GM21360 (cell line): ENCODE measurements around the gene CST7.

Experiments used
- ATAC-seq: cut with Tn5 transposase; IDR thresholded peaks from one replicate; pipeline ENCODE4 v1.9.1; 2021; ENCODE audit warnings: mild to moderate bottlenecking, moderate library complexity; ENCODE audit not compliant: unreplicated experiment

Gene CST7

DNA sequence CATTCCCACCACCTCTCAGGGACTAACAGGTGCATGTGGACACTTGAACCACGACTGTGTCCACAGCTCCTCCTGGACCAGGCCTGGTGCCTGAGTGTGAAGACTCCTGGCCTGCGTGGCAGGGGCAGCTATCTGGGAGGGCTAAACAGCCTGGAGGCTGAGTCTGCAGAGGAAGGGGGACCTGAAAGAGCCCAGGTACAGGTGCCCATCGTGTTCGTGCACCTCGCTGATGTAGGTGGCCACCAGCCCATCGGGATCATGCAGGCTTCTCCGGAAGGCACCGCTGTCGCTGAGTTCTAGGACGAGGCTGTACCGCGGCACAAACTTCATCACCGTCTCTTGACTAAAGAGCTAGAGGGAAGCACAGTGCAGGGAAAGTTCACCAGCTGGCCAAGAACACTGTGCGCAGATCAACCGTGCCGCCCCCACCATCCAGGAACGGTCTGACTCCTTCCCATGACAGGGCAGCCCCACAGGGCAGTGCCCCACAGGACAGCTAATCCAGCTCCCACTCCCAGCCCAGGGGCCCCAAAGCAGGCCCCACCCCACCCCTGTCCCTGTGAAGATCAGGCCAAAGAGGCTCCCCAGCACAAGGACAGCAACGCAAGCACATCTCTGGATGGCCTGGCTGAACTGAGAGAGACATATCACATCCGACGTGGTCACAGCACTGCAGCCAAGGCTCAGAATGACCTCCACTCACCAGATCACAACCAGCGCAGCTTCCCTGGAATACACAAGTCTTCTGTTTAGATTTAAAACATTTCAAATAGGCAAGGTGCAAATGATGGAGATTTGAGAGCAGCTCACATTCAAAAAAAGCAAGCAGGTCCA is 14.8 kb downstream of the CST7 start:
- ATAC-seq: no peak

DNA sequence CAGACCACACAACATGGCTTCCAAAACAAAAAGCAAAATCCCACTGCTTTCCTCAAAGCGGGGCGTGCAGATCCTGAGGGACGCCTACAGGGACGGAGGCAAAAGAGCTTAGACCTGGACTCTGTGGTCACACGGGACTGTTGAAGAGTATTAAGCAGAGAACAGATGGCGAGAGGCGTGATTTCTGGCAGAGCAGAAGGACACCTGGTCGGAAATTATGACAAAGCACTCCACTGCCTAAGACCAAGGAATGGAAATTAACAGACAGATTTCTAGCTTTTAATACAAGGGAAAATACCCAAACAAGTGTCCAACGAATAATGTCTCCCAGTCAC is 15.4 kb downstream of the CST7 start:
- no peak for ATAC-seq

DNA sequence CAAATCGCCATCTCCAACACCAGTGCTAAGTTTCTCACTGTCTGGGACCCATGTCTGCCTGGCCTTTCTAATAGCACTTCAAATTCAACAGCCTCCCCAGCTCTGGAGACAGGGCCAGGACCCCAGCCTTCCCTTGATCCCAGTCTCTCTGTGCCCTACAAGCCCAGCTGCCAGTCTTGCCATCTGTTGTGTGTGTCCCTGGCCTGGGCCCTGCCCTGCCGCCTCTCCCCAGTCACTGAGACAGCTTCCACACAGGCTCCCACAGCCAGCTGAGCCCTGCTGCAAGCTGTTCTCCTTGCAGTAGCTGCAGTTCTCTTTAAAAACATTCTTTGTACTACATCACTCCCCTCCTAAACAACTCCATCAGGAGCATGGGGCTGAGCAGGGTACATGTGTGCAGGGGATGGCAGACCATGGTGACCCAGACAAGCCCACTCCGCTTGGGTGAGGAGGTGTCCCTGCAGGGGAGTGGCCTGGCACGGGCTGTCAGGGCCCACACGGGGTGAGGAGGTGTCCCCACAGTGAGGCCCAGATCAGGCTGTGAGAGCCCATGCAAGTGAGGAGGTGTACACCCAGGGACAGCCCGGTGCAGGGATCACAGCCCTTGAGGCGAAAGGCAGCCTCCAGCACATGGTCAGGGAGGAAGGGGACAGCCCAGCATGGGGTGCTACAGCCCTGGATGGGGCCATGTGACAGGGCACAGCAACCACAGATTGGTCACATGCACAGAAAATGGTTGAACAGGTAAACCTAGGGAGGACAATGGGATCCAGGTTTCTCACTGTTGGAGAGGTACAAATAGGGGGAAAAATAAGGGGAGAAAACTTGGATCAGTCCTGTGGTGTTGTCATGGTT is 16.2 kb downstream of the CST7 start:
- ATAC-seq: no peak

DNA sequence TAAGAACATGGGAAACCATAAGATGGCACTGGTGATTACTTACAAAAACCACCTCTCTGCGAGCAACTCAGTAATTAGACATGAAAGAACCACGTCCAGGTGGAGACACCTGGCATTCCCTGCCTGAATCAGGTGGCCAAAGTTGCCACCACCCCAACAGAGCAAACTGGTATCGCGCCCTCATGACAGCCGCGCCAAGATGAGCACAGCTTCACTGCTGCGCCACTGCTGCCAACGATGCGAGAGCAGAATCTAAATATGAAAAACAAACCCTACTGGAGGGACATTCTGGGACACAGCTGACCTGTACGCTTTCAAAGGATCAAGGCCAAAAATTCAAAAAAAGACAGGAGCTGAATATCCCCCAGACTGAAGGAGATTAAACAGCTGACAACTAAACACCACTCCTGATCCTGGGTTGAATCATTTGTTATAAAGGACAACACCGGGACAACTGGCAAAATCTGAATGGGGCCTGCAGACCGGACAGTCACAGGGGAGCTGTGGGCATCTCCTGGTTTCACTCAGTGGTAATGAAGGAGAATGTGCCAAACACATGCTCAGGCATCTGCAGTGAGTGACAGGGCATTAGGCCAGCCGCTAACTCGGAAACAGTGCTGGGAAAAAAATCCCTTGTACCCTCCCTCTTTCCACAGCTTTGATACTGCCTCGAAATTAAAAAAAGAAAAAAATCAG is 17.4 kb downstream of the CST7 start:
- no peak for ATAC-seq

DNA sequence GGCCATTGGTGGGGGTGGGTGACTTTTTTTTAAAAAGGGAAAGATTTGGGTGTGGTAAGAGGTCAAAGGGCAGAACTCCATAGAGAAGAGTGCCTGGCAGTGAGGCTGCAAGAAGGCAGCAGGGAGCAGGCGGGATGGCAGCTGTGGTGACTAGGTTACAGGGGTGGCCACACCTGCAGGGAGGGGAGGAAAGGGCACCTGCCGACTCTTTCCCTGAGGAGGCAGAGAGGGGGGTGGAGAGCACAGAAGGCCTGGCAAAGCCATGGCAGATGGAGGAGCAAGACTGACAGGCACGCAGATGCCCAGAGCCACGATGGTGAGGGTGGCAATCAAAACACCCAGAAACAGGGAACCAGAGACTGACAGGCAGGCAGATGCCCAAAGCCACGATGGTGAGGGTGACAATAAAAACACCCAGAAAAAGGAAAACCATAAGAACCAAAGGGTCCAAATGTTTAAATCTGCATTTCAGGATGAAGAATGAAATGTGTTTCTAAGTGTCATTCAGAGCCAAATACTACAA is 19.3 kb downstream of the CST7 start:
- ATAC-seq: no peak

DNA sequence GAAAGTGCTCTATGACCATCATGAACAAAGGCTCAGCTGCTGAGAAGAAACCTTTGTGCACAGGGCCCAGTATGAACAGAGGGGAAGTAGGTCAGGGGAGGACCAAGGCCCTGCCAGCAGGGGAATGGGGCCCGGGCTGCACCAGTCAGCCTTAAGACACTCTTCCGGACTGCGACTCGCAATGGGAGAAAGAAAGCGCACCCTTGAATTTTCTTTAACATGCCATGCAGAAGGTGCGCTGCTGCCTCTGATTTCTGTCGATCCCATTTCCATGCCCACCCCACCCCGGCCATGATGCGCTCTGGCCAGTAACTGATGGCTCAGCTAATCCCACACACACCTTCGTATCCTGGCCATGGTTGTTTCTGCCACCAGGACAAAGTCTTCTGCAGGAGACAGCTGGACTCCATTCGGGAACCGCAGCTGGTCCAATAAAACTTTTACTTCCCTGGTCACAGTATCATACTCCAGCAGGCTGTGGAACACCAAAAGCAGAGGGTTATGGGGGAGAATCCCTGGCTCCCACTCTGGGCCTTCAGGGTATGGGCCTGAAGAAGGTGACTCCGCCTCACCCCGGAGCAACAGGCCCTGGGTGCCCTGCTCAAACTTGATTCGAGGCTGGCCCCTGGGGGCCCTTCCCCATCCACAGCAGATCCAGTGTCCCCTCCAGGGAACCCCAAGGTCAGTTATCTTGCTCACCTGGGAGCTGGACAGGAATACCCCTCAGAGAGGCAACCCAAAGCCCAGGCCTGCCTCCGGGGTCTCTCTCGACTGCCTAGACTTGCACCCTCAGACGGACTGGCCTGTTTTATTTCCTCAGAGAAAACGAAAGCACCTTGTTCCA is 20.3 kb downstream of the CST7 start:
- no peak for ATAC-seq

DNA sequence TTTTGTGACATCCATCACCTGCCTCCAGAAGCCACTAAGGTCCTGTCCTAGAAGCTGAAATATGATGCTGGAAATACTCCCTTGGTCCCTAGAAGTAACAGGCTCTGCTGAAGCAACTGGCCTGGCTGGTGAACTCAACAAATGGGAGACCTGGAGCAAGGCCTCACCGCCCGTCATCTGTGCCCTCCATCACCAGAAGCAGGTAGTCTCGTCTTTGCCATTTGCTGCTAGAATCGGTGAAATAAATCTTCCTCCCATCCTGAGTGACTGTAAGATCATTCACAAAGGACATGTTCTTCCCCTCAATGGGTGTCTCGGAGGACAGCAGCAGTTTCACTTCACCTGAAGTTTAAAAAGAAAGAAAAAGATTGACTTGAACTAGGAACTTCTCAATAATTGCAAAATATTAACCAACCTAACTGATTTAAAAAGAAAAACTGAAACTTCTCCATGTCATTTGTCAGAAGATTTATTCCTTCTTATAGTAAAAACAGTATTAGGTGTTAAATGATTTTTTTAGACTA is 21.0 kb downstream of the CST7 start:
- ATAC-seq: no peak

DNA sequence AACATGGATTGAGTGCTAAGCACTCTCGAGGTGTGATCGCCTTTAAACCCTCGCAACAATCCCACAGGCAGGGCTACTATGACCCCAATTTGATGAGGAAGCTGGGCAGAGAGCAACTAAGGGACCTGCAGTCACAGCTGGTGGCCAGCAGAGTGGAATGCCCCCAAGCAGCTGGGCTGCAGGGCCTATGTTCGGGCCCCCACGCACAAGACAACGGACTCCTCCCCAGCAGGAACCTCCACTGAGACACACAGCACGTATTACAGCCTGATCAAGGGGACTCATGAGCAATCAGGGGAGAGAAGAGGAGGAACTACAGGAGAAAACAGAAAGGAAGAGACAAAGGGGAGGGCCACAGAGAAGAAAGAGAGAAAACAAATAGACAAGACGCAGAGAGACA is 21.7 kb downstream of the CST7 start:
- no peak for ATAC-seq

DNA sequence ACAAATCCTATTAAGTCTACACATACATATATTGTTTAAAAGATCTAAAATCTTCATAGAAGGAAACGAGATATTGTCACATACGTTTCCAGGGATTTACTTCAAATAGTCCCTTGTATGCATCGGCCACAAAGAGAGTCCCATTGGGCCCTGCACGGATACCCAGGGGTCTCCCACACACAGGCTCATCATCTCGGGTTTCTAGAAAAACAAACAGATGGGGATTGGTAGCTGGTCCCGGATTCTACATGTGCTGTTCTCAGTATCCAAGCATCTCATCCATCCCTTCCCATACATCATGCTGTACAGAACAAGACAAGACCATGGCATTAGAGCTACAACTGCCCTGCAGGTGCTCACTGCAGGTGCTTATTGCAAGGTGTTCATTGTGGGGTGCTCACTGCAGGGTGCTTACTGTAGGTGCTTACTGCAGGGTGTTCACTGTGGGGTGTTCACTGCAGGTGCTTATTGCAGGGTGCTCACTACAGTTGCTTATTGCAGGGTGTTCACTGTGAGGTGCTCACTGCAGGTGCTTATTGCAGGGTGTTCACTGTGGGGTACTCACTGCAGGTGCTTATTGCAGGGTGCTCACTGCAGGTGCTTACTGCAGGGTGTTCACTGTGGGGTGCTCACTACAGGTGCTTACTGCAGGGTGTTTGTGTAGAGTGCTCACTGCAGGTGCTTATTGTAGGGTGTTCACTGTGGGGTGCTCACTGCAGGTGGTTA is 22.5 kb downstream of the CST7 start:
- ATAC-seq: no peak

DNA sequence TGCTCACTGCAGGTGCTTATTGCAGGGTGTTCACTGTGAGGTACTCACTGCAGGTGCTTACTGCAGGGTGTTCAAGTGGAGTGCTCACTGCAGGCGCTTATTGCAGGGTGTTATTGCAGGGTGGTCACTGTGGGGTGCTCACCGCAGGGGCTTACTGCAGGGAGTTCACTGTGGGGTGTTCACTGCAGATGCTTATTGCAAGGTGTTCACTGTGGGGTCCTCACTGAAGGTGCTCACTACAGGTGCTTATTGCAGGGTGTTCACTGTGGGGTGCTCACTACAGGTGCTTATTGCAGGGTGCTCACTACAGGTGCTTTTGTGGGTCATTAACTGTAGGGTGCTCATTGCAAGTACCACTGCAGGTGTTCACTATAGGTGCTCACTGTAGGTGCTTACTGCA is 23.3 kb downstream of the CST7 start:
- no peak for ATAC-seq

DNA sequence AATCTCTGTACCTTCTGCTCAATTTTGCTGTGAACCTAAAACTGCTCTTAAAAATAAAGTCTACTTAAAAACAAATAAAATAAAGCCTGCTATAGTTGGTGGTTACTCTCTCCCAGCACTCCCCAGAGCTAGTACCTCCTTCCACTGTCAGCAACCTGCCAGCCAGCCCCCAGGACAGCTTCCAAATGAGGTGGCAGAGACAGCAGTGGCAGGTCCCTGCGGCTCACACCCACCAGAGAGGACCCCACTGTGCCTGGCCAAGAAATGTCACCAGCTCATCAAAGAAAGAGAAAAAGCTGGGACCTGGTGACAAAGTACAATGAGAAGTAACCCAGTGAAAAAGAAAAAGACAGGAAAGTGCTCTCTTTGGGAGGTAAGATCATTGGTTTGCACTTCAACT is 28.3 kb downstream of the CST7 start:
- no peak for ATAC-seq

DNA sequence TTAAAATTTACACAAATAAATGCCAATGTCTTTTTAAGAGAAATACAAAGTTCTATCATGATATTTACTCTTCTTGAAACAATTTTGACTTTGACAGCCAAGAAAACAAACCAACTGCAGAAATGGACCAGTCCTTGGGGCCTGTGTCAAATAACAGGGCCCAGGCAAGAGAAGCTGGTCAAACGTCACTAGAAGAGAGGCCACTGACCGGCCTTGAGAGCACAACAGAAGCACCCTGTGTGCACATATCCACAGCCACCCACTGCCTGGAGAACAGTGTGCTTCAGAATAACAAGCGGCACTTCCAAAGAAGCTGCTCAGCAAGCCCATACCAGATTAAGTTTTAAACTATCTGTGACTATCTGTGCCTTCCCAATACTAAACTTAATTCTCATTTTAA is 28.7 kb downstream of the CST7 start:
- no peak for ATAC-seq

DNA sequence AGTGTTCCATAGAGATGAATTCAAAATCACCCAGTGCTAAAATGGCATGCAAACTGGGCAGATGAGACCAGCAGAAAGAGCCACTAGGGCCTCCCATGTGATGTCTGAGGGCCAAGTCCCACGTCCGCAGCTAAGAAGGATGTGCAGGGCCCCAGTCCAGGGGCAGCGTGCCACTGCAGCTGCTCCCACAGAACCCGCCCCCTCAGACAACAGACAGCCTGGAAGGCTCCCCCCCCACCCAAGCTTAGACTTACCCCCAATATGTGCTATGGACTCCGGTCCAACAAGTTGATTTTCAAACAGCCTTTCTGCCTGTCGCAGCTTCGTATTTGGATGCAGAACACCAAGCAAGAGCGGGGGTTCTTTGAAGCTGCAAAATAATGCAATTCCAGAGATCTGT is 29.4 kb downstream of the CST7 start:
- ATAC-seq: no peak

DNA sequence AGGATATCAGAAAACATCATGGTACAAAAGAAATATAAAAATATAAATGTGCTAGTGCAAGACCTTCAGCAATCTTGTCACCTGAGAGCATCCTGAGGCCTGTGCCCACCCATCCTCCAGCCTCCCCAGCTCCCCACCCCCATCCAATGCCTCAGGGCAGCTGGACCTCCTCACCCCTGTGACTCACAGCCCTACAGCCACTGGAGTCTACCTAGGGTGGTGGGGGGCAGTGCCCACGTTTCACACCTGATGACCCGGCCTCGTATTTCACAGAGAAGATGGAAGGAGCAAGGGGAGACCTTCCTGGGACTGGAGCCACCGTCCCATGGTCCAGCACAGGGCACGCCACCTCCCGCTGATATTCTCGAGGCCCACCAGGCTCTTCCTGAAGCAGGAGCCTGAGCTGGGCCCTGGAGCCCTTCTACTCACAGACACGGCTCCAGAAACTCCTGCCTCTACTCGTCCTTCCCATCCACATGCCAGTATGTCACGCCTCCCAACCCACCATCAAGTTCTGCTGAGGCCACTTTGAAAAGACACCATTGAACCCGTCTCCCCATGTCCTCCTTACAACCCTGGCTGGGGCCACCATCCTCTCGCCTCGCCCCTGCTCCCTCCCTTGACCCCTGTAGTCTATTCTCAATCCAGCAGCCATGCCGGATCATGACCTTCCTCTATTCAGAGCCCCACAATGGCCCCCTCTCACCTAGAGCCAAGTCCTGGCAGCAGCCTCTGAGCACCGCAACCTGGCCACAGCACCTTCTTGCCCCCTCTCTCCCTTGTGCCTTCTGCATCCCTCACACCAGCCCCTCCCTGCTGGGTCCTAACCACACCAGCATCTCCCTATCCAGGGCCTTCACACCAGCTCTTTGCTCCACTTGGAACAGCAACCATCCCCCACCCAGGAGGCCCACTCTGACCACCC is 30.2 kb downstream of the CST7 start:
- ATAC-seq: no peak

DNA sequence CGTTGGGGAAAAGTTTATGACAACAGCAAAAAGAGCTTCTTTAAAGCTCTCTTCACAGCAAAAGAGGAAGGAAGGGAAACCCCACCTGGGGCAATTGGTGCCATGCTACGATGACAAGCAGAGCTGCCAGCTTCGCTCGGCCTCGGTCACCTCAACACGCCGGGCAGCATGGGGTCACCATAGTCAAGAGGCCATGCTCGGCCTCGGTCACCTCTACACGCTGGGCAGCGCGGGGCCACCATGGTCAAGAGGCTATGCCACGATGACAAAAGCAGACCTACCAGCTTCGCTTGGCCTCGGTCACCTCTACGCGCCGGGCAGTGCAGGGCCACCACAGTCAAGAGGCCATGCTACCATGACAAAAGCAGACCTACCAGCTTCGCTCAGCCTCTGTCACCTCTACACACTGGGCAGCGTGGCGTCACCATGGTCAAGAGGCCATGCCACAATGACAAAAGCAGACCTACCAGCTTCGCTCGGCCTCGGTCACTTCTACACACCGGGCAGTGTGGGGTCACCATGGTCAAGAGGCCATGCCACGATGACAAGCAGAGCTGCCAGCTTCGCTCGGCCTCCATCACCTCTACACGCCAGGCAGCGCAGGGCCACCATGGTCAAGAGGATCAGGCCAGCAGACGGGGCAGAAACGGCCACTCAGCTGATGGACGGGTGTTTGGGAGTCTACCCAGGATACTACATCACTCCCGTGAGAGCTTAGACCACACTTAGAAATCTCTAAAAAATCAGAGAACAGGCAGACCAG is 31.4 kb downstream of the CST7 start:
- ATAC-seq: no peak

DNA sequence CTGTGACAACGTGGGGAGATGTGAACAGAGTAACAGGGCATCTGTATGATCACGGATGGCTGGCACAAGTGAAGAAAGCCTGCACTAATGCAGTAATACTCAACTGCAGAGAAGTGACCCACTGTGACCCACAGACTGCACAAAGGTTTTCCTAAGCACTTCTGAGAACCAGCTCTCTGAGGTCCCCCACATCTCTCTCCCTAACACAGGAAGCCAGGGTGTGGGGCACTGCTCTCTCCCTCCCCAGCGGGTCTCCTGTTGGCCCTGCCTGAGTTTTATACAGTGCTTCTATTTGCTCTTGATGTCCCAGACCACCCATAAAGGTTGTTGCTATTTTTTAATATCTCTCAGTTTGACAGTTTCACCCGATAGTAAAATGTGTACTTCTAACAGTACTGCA is 32.2 kb downstream of the CST7 start:
- ATAC-seq: no peak

DNA sequence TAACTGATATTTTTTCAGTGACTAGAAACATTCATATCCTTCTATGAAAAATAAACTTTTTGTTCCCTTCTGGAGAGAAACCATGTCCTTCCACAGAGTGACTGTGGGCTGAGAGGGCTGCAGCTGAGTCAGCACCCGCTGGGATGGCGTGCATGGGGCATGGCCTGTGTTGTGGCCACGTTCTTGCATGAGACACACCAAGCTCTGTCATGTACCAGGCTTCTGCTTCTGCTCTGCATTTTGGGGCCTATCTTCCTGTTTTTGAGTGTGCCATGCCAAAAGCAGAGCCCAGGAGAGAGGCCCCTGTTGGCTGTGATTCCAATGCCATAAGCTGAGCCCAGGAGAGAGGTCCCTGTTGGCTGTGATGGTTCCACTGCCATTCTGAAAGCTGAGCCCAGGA is 32.7 kb downstream of the CST7 start:
- ATAC-seq: no peak

DNA sequence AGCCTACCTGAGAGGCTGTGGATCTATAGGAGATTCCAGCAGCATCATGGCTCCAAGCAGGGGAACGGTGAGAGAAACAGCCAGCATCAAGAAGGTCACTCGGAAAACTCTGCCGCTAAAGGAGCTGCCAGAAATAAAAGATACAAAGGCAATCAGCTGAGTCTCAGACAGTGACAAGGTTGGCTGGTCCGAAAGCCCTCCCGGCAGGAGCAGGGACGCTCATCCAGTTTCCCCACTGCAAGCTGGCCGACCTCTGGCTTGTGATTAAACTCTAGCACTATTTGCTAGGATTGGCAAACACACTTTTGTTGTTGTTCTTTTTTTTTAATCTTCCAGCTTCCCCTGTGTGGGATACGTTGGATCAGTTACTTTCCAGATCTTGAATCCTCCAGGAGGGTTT is 34.8 kb downstream of the CST7 start:
- ATAC-seq: no peak
